KOPT-K1 (cell line): ENCODE results near the gene GPATCH2L.

Experiments
- H3K27ac ChIP-seq: fragments of 200-600 bp; sonication (generic); 2 replicates; pipeline ENCODE4 v1.5.1; 2016; ENCODE audit warnings: antibody characterized with exemption, mild to moderate bottlenecking, low read depth, low read length; ENCODE audit not compliant: poor library complexity, severe bottlenecking
- H3K36me3 ChIP-seq: fragments of 200-600 bp; sonication (generic); 2 replicates; pipeline ENCODE4 v1.5.1; 2017; ENCODE audit warnings: antibody characterized with exemption, mild to moderate bottlenecking, low read length, moderate library complexity; ENCODE audit not compliant: insufficient read depth
- H3K9me3 ChIP-seq: fragments of 200-600 bp; sonication (generic); 2 replicates; pipeline ENCODE4 v1.5.1; 2017; ENCODE audit warnings: antibody characterized with exemption, low read length, mild to moderate bottlenecking; ENCODE audit not compliant: insufficient read depth, poor library complexity, severe bottlenecking

GPATCH2L gene

GRCh38 chr14:76204461-76205230 lies 52.9 kb downstream of the GPATCH2L start:
- Histone ChIP-seq H3K9me3 (no peaks in the 10 kb centered on the region), H3K27ac (no peak overlapping the region), H3K36me3 (peaks cover 51% of the 10 kb centered on the region)

DNA sequence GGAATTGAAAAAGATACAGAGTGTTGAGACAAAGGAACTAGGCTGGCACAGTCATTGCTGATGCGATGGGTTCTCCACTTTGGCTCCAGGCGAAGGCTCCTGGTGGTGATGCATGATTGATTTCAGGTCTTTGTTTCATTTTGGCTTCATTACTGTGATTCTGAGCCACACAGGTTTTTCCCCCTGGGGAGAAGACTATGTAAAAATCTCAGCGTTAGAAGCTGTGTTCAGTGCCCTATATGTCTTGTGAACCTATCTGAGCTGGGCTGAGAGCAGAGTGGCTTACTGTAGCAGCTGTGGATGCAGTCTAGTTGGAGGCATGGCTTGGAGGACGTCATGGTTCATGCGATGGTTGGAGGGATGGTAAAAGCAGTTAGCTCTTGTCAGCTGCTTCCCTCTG lies 54.0 kb downstream of the GPATCH2L start:
- H3K9me3 ChIP-seq = no peaks in the 10 kb centered on the region
- H3K36me3 ChIP-seq = peaks cover 52% of the 10 kb centered on the region
- no peak overlapping the region for H3K27ac ChIP-seq

- H3K27ac ChIP-seq = no peak overlapping the region
Observed at GRCh38 chr14:76208340-76208739, 56.6 kb downstream of the GPATCH2L start.

DNA sequence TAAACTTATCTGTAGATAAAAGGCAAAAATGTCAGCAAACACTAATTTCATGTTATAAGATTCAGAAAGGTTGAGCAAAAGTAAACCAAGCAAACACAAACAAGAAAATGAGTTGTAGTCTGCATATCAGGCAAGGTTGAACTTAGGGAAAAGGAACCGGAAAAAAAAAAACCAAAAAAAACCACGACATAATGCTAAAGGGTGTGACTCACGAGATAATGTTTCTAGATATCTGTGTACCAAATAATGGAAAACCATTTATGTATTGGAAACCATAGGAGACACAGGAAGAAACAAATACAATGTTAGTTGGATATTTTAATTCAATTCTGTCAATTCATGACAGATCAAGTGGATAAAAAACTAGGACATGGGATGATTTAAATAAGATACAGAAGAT lies 60.5 kb downstream of the GPATCH2L start:
- peaks cover 10% of the 10 kb centered on the region for H3K9me3 ChIP-seq
- no peak overlapping the region for H3K27ac ChIP-seq
- peaks cover 12% of the 10 kb centered on the region for H3K36me3 ChIP-seq

More at GRCh38 chr14:76208340-76208739, 56.6 kb downstream of the GPATCH2L start:
- Histone ChIP-seq H3K9me3 (no peaks in the 10 kb centered on the region), H3K36me3 (peaks cover 25% of the 10 kb centered on the region)

DNA sequence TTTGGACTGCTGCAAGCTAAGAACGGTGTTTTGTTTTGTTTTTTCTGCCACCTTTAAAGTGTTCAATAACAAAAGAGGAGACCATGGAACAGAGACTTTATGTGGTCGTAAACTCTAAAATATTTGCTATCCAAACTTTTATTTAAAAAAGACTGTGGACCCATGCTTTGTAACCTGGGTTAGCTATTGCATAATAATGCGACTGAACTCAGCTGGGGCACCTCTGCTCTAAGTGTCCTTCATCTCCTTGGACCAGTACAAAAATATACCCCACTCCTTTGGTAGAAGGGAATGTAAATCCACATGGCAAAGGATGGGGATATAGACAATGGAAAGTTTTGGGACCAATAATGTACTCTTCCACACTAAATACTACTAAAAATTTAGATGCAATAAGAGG lies 65.5 kb downstream of the GPATCH2L start:
- peaks cover 10% of the 10 kb centered on the region for H3K9me3 ChIP-seq
- no peaks in the 10 kb centered on the region for H3K36me3 ChIP-seq
- no peak overlapping the region for H3K27ac ChIP-seq

DNA sequence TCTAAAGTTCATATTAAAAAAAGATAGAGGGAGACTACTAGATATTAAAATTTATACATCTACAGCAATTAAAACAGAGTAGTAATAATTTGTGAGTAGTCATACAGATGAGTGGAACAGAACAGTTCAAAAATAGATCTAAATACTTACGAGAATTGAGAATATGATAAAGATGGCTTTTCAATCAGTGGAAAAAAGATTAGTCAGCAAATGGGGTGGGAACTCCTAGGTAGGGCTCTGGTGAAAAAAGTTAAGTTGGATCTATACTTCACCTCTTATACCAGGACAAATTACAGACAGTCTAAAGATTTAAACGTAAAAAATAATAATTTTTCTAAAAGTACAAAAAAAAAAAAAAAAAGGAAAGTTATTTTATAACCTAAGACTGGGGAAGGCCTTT lies 66.9 kb downstream of the GPATCH2L start:
- Histone ChIP-seq H3K27ac (no peak overlapping the region), H3K36me3 (no peaks in the 10 kb centered on the region), H3K9me3 (peaks cover 9% of the 10 kb centered on the region)

GRCh38 chr14:76219873-76220272 lies 68.2 kb downstream of the GPATCH2L start:
- Histone ChIP-seq H3K9me3 (no peaks in the 10 kb centered on the region), H3K27ac (no peak overlapping the region), H3K36me3 (no peaks in the 10 kb centered on the region)

GRCh38 chr14:76227450-76228050 lies 75.8 kb downstream of the GPATCH2L start:
- Histone ChIP-seq H3K27ac (no peak overlapping the region), H3K36me3 (no peaks in the 10 kb centered on the region), H3K9me3 (no peaks in the 10 kb centered on the region)

- no peaks in the 10 kb centered on the region for H3K36me3 ChIP-seq
- H3K27ac ChIP-seq = no peak overlapping the region
- H3K9me3 ChIP-seq = no peaks in the 10 kb centered on the region
Observed at GRCh38 chr14:76228138-76228537, 76.4 kb downstream of the GPATCH2L start.

DNA sequence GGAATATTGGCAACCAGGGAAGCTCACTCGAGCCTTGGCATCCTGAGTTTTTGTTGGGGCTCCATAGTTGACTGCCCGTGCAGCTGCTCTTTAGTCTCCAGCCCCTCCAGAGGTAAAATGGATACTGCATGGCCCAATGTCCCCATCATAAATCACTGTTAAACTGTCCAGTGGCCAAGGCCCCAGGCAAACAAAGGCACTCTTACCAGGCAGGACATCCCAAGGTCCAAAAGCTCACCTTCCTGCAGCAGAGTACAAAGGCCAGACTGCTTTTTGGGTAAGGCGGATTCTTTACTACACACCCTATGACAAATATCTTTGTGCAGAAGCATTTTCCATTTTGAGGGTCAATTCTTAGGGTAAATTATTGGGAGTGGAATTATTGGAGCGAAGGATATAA lies 81.1 kb downstream of the GPATCH2L start:
- Histone ChIP-seq H3K36me3 (no peaks in the 10 kb centered on the region), H3K9me3 (no peaks in the 10 kb centered on the region), H3K27ac (no peak overlapping the region)

DNA sequence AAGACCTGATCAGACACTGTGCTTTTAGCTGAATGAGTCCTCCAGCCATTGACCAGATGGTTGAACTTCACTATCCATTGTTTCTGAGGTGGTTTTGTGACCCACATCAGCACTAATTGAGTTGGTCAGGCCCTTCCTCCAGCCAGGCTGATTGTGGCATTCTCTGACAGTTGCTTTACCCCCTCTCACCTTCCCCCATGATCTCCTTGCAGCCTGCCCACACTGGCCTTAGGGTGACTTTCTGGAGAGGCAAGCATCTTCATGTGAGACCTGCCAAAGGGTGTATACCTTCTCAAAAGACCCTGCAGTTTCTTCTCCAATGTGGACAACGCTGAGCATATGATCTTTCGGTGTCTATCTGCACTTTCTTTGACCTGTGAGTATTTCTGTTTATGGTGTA lies 83.9 kb downstream of the GPATCH2L start:
- Histone ChIP-seq H3K36me3 (no peaks in the 10 kb centered on the region), H3K27ac (no peak overlapping the region), H3K9me3 (no peaks in the 10 kb centered on the region)

DNA sequence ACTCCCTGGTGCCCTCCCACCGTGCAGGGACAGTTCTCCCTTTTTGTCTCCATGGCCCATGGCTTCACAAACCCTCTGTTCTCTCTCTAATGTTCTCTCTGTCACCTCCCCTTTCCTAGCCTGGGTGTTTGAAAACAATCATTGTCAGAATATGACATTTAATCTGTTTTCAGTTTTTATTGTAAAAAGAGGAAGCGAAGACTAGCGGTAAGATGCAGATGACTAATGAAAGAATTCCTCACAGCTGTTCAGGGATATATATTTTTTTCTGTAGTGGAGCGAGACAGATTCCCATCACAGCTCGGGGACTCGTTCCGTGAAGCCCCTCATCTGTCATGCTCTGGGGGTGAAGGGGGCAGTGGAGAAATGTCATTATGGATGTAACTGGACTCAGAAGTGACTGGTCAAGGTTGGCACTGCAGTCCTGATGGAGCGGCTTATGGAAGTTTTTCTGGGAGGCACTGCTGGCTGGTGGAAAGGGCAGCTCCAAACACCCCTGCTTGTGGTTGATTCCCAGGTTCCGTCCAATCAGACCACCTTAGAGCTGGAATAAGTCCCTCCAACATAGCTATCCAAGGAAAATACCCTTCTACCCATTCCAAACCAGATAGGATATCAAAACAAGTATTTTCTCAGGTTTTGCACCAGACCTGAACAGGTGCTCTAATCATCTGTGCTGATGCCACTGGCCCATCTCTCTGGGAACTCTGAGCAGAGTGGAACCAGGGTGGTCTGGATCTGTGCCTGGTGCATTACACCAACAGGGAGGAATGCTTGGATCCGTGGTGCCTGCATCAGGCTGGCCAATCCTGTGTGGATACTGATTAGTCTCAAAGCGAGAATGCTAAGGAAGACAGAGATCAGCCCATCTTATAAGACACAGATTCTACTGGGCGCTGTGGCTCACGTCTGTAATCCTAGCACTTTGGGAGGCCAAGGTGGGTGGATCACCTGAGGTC lies 84.7 kb downstream of the GPATCH2L start:
- no peak overlapping the region for H3K27ac ChIP-seq
- H3K9me3 ChIP-seq = no peaks in the 10 kb centered on the region
- H3K36me3 ChIP-seq = no peaks in the 10 kb centered on the region

DNA sequence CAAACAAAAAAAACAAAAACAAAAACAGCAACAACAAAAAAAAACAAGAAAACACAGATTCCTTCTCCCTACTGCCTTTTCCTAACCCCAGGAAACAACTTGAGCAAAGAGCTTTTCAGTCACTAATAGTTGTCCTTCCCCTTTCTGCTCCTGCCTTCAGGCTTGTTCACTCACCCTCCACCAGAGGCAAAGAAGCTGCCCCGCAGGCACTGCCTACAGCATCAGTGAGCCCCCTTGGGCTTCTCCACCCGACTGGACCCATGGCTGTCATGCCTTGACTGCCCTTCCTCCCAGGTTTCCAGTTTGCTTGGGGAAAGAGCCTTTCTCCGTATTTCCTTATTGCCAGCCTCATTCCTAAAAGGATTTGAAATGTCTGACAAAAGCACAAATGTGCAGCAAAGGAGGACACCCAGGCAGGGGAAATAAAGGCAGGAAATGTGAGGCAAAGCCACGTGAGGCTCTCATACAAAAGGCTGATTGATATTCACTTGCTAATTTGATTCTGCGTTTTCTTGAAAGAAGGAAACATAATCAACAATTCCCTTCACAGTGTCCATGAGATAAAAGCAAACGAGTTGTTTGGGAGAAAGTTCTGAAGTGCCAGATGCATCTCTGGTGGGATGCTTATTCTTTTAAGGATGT lies 85.7 kb downstream of the GPATCH2L start:
- no peak overlapping the region for H3K27ac ChIP-seq
- H3K9me3 ChIP-seq = no peaks in the 10 kb centered on the region
- no peaks in the 10 kb centered on the region for H3K36me3 ChIP-seq

GRCh38 chr14:76245097-76245496 lies 93.4 kb downstream of the GPATCH2L start:
- Histone ChIP-seq H3K9me3 (no peaks in the 10 kb centered on the region), H3K36me3 (no peaks in the 10 kb centered on the region), H3K27ac (no peak overlapping the region)

- H3K27ac ChIP-seq = no peak overlapping the region
- no peaks in the 10 kb centered on the region for H3K9me3 ChIP-seq
- H3K36me3 ChIP-seq = no peaks in the 10 kb centered on the region
Observed at GRCh38 chr14:76250302-76250701, 98.6 kb downstream of the GPATCH2L start.
